Stimulated activated CD8-positive, alpha-beta memory T cell treated with anti-CD3 and anti-CD28 coated beads, Interleukin-7, amount 100 ng/mL, for 4 hours (primary cell): ENCODE results near the gene TMEM141.

ENCODE experiments used
- DNase-seq, 2 donors: peaks; one replicate each; pipeline ENCODE4 v3.0.0-alpha.2; 2020; ENCODE audit warnings: low read depth in 2 of 2

The TMEM141 gene

GRCh38 chr9:136814725-136815421 lies 23.7 kb downstream of the TMEM141 start:
- no peak for DNase-seq

GRCh38 chr9:136815422-136815782 lies 24.3 kb downstream of the TMEM141 start:
- DNase-seq, result no peak

GRCh38 chr9:136820971-136821825 lies 30.1 kb downstream of the TMEM141 start:
- no peak for DNase-seq

- no peak for DNase-seq
Observed at GRCh38 chr9:136821826-136822544, 30.8 kb downstream of the TMEM141 start.

- DNase-seq, result no peak
Observed at GRCh38 chr9:136823136-136824046, 32.2 kb downstream of the TMEM141 start.

GRCh38 chr9:136824496-136825225 lies 33.5 kb downstream of the TMEM141 start:
- no peak for DNase-seq

GRCh38 chr9:136825295-136826187 lies 34.4 kb downstream of the TMEM141 start:
- no peak for DNase-seq

GRCh38 chr9:136826188-136826541 lies 35.0 kb downstream of the TMEM141 start:
- DNase-seq, result no peak

GRCh38 chr9:136826703-136827582 lies 35.8 kb downstream of the TMEM141 start:
- DNase-seq, result no peak

GRCh38 chr9:136827794-136828473 lies 36.8 kb downstream of the TMEM141 start:
- no peak for DNase-seq

- no peak for DNase-seq
Observed at GRCh38 chr9:136828474-136829140, 37.5 kb downstream of the TMEM141 start.

- DNase-seq, result no peak
Observed at GRCh38 chr9:136829412-136829811, 38.3 kb downstream of the TMEM141 start.

GRCh38 chr9:136829981-136830885 lies 39.1 kb downstream of the TMEM141 start:
- DNase-seq, result no peak

GRCh38 chr9:136831002-136831719 lies 40.0 kb downstream of the TMEM141 start:
- DNase-seq, result no peak

- no peak for DNase-seq
Observed at GRCh38 chr9:136831720-136832104, 40.6 kb downstream of the TMEM141 start.

- no peak for DNase-seq
Observed at GRCh38 chr9:136832581-136832980, 41.4 kb downstream of the TMEM141 start.
